Measurements from ENCODE around the gene KNDC1.

Gene KNDC1

GRCh38 chr10:133206356-133207040, 46.5 kb downstream of the KNDC1 start:
- Histone ChIP-seq H3K4me3 (ENCODE audit: low read depth, low read length, poor library complexity, severe bottlenecking) (no peak overlapping the region), H3K27me3 (ENCODE audit: insufficient read depth, low read length) (no peaks in the 10 kb centered on the region), H3K36me3 (ENCODE audit: insufficient read depth, low read length) (no peaks in the 10 kb centered on the region), H3F3A (ENCODE audit: insufficient read depth, low read length) (no peaks in the 10 kb centered on the region), H4K20me1 (ENCODE audit: insufficient read depth, low read length) (no peaks in the 10 kb centered on the region), H3K9ac (ENCODE audit: low read length) (no peak overlapping the region), H3K9me2 (ENCODE audit: low read depth, low read length) (no peaks in the 10 kb centered on the region), H3K4me1 (ENCODE audit: insufficient read depth, low read length, severe bottlenecking) (no peaks in the 10 kb centered on the region), H2AFZ (ENCODE audit: low read length) (no peak overlapping the region), H3K79me2 (ENCODE audit: insufficient read depth, low read length) (no peaks in the 10 kb centered on the region), H3K27ac (ENCODE audit: low read depth, low read length, poor library complexity, severe bottlenecking) (no peak overlapping the region), H3K4me2 (ENCODE audit: low read length) (no peak overlapping the region), H3K9me3 (ENCODE audit: low read length) (no peaks in the 10 kb centered on the region)
- no peak for TF ChIP-seq CTCF (IDR thresholded peaks at IDR 0.05; ENCODE audit: low read length)
- no peak for TF ChIP-seq EZH2 (IDR thresholded peaks at IDR 0.05; ENCODE audit: borderline replicate concordance, low read length)

- no peaks in the 10 kb centered on the region for H4K20me1 ChIP-seq (ENCODE audit: insufficient read depth, low read length)
- no peaks in the 10 kb centered on the region for H3K9me3 ChIP-seq (ENCODE audit: low read length)
- H3K9me2 ChIP-seq (ENCODE audit: low read depth, low read length): no peaks in the 10 kb centered on the region
- no peaks in the 10 kb centered on the region for H3K4me1 ChIP-seq (ENCODE audit: insufficient read depth, low read length, severe bottlenecking)
- no peak overlapping the region for H3K4me2 ChIP-seq (ENCODE audit: low read length)
- no peaks in the 10 kb centered on the region for H3K79me2 ChIP-seq (ENCODE audit: insufficient read depth, low read length)
- H3K27me3 ChIP-seq (ENCODE audit: insufficient read depth, low read length): no peaks in the 10 kb centered on the region
- H3K9ac ChIP-seq (ENCODE audit: low read length): no peak overlapping the region
- H3F3A ChIP-seq (ENCODE audit: insufficient read depth, low read length): no peaks in the 10 kb centered on the region
- no peak overlapping the region for H2AFZ ChIP-seq (ENCODE audit: low read length)
- H3K4me3 ChIP-seq (ENCODE audit: low read depth, low read length, poor library complexity, severe bottlenecking): no peak overlapping the region
- H3K27ac ChIP-seq (ENCODE audit: low read depth, low read length, poor library complexity, severe bottlenecking): no peak overlapping the region
- TF ChIP-seq EZH2 (IDR thresholded peaks at IDR 0.05; ENCODE audit: borderline replicate concordance, low read length): no peak
- TF ChIP-seq CTCF (IDR thresholded peaks at IDR 0.05; ENCODE audit: low read length): no peak
- no peaks in the 10 kb centered on the region for H3K36me3 ChIP-seq (ENCODE audit: insufficient read depth, low read length)
Measured at GRCh38 chr10:133207041-133207600, 47.1 kb downstream of the KNDC1 start.

- H3K4me3 ChIP-seq (ENCODE audit: low read depth, low read length, poor library complexity, severe bottlenecking): no peak overlapping the region
- H4K20me1 ChIP-seq (ENCODE audit: insufficient read depth, low read length): no peaks in the 10 kb centered on the region
- H3F3A ChIP-seq (ENCODE audit: insufficient read depth, low read length): no peaks in the 10 kb centered on the region
- H3K9me2 ChIP-seq (ENCODE audit: low read depth, low read length): no peaks in the 10 kb centered on the region
- TF ChIP-seq EZH2 (IDR thresholded peaks at IDR 0.05; ENCODE audit: borderline replicate concordance, low read length): no peak
- no peak for TF ChIP-seq CTCF (IDR thresholded peaks at IDR 0.05; ENCODE audit: low read length)
- no peak overlapping the region for H2AFZ ChIP-seq (ENCODE audit: low read length)
- no peak overlapping the region for H3K9ac ChIP-seq (ENCODE audit: low read length)
- no peaks in the 10 kb centered on the region for H3K36me3 ChIP-seq (ENCODE audit: insufficient read depth, low read length)
- H3K79me2 ChIP-seq (ENCODE audit: insufficient read depth, low read length): no peaks in the 10 kb centered on the region
- H3K4me2 ChIP-seq (ENCODE audit: low read length): no peak overlapping the region
- no peaks in the 10 kb centered on the region for H3K4me1 ChIP-seq (ENCODE audit: insufficient read depth, low read length, severe bottlenecking)
- H3K9me3 ChIP-seq (ENCODE audit: low read length): no peaks in the 10 kb centered on the region
- H3K27ac ChIP-seq (ENCODE audit: low read depth, low read length, poor library complexity, severe bottlenecking): no peak overlapping the region
- no peaks in the 10 kb centered on the region for H3K27me3 ChIP-seq (ENCODE audit: insufficient read depth, low read length)
Measured at GRCh38 chr10:133207627-133208026, 47.6 kb downstream of the KNDC1 start.
